Measurements from ENCODE around the gene FKBP2.

FKBP2 gene

GRCh38 chr11:64240435-64241240 is at the start of gene FKBP2:
TSS of gene FKBP2 (plus strand) at chr11:64241095. CDS start at chr11:64242388, 1,293 bp downstream.
- peak; percentile 99 for DNase-seq

- DNase-seq: no peak
Measured at GRCh38 chr11:64192434-64192833, 48.5 kb upstream of the FKBP2 start.

DNA sequence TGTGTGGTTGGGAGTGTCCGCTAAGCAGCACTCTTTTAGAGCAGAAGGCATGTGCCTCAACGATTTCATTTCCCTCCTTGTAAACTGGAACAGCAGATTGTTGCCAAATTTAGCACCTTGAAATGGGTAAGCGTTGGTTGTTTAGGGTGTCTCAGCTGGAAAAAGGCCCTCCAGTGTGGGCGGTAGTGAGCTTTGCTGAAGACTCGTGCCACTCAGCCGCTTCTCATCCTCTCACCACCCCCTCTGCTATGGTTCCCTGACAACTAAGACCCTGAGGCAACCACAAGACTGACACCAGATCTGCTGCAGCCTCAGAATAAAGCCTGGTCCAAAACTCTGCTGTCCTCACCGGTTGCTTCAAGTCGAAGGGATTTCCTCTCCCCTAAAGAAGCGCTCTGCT is 44.3 kb upstream of the FKBP2 start:
- DNase-seq: no peak

- no peak for DNase-seq
Measured at GRCh38 chr11:64198511-64198910, 42.4 kb upstream of the FKBP2 start.

- DNase-seq: no peak
Measured at GRCh38 chr11:64201543-64201942, 39.4 kb upstream of the FKBP2 start.

GRCh38 chr11:64202992-64203391 is 37.9 kb upstream of the FKBP2 start:
- DNase-seq: no peak

DNA sequence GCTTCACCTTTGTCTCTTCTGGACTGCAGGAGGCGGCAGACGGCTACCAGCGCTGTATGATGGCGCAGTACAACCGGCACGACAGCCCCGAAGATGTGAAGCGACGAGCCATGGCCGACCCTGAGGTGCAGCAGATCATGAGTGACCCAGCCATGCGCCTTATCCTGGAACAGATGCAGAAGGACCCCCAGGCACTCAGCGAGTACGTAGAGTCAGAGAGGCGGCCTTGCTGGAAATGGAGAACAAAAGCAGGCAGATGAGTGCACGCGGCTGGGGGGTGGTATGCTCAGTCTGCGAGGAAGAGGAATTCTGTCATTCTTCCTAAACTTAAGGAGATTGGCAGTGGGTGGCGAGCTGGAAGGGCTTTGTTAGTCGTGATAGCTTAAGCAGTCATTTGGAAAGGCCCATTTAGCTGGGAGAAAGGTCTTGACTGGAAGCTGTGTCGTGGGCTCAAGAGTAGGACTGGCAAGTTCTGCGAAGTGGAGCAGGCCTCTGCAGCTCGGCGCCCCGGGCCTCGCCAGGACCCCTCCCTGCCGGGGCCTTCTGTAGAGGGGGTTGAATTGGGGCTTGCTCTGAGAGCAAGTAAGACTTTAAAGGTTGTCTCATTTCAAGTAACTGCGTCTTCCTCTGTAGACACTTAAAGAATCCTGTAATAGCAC is 37.3 kb upstream of the FKBP2 start:
- DNase-seq: no peak

DNA sequence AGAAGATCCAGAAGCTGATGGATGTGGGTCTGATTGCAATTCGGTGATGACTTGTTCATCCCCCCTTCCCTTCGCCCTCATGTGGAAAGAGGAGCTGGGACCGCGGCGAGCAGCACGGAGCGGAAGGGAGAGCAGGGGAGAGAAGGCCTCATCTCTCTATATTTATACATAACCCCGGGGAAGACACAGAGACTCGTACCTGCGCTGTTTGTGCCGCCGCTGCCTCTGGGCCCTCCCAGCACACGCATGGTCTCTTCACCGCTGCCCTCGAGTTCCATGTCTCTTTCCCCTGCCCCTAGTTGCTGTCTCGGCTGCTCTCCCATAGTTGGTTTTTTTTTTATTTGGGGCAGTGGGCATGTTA is 36.8 kb upstream of the FKBP2 start:
- DNase-seq: no peak

- no peak for DNase-seq
Measured at GRCh38 chr11:64204464-64204989, 36.4 kb upstream of the FKBP2 start.

DNA sequence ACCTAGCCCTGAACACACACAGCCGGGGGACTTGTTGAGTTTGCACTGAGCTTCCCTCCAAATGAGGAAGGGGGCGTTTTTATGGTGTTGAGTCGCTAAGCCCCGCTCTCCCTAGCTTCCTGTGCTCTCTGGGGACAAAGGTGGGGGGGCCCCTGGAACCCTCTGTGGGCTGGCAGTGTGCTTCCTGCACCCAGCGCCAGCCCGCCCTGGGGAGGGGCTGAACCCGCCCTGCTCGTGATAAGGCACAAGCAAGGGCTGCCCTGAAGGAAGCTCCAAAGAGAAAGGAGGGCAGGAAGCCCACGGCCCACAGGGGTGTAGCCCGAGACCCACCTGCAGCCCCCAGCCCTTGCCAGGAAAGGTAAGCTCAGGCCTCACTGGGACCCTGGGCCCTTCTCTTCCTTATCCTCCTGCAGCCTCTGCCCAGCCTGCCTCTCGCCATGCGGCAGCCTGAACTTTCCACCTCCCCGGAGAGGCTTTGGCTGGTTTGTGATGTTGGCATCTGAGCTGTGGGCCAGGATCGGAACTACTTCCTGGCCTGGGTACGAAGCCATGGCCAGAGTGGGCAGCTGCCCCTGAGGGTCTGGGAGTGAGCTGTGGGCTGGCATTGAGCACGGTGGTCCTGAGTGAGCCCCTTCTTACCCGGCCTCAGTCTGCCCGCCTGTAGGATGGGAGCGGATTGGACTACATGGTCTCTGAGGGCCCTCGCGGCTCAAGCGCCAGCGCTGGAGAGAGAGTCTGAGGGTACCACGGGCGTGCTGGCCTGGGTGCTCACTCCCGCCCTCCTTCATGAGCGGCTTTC is 34.2 kb upstream of the FKBP2 start, which contains the start of gene FERMT3:
FERMT3 (plus strand) TSS at position 265 of the 799 bp plus-strand sequence. CDS start 644 bp downstream, outside the sequence.
- no peak for DNase-seq

GRCh38 chr11:64207256-64208085 is 33.4 kb upstream of the FKBP2 start:
- DNase-seq: no peak

DNA sequence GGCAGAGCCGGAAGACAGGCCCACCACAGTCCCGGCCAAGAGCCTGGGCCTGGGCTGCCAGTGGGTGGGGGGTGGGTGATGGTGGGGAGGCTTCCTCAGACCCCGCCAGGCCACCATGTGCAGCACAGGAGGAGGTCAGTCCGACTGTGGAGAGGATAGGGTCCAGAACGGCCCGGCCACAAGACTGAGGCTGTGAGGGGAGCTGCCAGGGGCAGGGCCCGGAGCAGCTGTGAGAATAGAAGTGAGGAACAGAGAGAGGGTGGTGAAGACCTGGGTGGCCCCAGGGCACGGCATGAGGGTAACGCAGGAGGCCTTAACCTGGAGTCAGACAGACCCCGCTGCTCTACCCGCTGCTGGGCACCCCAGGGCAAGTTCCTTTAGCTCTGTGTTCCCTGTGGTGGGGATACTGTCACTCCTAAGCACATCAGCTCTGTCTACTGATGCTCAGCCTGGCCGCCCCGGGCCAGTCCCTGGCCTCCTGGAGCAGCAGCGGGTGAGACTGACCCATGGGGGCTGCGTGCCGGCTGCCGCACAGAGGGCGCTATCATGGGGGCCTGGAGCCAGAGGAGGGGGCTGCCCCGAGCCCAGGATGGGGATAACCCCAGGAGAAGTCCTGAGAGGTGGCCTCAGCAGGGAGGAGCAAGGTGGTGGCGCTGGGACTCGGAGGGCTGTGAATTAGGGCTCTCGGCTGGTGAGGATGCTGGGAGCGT is 32.7 kb upstream of the FKBP2 start:
- no peak for DNase-seq

DNA sequence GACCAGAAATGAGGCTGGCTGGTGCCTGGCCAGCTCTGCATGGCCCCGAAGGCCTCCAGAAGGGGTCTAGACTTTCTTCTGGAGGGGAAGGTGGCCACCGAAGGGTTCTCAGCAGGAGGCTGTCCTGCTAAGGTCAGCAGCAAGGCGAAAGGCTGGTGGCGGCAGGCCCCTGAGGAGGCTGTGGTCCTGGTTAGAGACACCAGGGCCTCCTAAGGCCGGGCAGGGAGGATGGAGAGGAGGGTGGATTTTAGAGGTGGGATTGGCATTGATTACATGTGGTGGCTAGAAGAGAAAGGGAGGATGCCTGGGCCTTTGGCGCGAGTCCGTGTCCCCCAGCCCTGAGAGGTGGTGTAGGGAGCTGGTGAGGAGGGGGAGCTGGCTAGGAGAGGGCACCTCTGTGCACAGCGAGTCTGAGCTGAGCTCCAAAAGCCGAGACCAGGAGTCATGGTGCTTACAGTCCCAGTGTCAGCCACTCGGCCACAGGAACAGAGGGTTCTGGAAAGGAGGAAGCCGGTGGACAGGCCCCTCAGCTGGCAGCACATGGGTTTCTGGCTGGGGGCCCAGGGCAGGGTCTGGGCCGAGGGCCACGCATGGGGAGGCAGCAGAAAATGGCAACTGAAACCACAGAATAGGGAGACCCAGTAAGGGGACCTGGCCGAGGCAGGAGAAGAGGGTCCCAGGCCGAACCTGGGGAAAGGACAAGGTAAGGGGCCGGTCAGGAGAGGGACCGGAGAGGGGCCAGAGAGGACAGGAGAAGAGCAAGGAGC is 31.9 kb upstream of the FKBP2 start:
- no peak for DNase-seq

DNA sequence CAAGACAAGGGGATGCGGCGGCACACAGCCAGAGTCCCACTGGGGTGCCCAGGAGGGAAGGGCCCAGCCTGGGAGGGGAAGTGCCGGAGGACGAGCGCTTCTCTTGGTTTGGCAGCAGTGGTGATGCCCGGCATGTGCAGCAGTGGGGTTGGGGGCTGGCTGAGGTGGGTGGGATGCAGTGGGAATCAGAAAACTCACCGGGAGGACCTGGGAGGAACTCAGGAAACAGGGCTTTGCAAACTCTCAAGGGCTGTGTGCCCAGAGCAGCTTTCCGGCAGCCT is 31.4 kb upstream of the FKBP2 start:
- no peak for DNase-seq

DNA sequence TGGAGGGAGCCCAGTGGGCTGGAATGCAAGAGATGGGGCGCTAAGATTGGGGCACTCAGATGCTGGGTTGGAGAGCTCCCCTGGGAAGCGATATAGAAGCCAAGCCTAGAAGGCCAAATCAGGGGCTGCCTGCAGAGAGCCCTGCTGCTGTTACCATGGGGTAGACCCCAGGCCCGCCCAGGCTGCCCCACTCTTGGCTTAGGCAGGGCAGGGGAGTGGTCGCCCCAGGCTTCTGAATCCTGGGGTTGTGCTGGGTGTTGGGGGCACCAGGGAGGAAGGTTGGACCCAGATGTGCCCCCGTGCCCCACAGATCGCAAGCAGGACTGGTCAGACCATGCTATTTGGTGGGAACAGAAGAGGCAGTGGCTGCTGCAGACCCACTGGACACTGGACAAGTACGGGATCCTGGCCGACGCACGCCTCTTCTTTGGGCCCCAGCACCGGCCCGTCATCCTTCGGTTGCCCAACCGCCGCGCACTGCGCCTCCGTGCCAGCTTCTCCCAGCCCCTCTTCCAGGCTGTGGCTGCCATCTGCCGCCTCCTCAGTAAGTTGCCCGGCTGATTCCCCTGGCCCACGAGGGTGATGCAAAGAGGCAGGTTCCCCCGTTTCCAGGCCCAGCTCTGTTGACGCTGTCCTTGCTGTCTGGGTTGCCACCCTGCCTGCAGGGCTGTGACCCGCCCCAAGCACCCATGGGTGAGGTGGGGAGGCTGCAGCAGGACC is 30.4 kb upstream of the FKBP2 start:
- no peak for DNase-seq

DNA sequence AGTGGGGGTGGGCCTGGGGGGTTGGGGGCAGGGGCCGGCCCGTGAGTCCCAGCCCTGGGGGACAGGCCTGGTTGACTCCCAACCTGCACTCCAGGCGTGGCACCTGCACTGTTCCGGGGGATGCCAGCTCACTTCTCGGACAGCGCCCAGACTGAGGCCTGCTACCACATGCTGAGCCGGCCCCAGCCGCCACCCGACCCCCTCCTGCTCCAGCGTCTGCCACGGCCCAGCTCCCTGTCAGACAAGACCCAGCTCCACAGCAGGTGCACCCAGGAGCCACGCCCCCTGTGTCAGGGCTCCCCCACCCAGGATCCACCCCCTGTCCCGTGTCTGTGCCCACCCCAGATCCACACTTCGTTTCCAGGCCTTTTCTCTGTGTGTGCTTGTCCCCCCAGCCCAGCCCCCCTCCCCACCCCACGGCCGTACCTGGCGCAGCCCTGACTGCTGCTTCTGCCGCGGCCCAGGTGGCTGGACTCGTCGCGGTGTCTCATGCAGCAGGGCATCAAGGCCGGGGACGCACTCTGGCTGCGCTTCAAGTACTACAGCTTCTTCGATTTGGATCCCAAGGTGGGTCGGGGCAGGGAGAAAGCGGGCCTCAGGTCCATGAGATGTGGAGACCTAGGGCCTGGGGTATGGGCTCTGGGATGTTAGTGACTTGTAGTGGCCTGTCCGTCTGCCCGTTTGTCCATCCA is 29.6 kb upstream of the FKBP2 start:
- no peak for DNase-seq

DNA sequence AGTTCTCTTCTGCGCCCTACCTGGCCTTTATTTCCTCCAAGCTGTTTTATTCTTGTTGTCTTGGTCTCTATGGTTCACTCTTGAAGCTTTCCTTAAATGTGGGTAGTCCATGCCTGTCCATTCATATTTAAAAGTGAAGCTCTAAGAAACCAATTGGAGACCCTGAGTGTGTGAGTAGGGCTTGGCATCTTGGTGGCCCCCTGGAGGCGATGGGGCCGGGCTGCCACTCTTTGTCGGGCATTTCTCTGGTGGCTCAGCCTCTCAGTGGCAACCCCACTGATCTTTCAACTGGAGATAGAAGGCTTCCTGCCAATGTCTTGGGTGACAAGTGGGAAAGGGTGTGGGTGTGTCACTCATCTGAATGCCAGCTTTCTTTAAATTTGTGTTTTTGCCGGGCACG is 24.0 kb upstream of the FKBP2 start:
- no peak for DNase-seq

- DNase-seq: no peak
Measured at GRCh38 chr11:64218628-64219353, 22.1 kb upstream of the FKBP2 start.

- no peak for DNase-seq
Measured at GRCh38 chr11:64219354-64219684, 21.6 kb upstream of the FKBP2 start.
